ENCODE results near the gene ANGPTL2.
"Not testable (repeated sequence)": the region's sequence is repeated elsewhere in the genome, so short reads cannot be mapped to it uniquely, and the experiment has no call there.

The ANGPTL2 gene

DNA sequence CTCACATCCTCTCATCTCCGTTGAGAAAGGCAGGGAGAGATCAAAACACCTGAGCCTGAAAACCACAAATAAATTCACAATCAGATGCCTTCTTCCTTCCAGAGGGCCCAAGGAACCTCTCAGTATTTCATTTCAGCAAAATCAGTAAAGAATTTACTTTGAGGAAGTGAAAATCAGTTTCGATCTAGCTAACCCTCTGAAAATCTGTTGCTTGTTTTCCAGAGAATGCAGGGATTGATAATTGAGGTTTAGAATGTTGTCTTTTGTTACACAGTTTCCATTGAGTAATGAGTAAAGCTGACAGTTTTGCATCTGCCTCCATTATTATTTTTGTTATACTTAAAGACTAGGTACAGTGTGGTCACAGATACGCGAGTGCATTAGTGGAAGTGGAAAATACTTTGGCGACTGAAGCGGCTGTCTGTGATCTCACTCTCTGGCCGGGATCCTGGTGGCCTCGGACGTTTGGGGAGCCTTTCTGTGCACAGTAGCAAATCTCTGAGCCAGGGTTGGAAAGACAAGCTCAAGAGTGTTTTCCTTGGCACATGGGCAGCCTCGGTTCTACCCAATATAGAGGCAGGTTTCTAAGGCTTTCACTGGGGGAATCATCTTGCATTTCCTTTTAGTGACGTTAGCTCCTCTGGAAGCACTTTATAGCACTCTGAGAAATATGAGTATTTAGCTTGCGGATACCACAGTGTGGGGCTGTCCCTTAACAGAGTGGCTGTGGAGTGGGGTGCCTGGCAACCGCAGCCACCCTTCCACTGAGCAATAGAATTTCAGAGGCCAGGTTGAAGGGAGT, 32.2 kb upstream of the ANGPTL2 start:
- no peak for DNase-seq

GRCh38 chr9:127154003-127154389, 31.6 kb upstream of the ANGPTL2 start:
- no peak for DNase-seq

DNA sequence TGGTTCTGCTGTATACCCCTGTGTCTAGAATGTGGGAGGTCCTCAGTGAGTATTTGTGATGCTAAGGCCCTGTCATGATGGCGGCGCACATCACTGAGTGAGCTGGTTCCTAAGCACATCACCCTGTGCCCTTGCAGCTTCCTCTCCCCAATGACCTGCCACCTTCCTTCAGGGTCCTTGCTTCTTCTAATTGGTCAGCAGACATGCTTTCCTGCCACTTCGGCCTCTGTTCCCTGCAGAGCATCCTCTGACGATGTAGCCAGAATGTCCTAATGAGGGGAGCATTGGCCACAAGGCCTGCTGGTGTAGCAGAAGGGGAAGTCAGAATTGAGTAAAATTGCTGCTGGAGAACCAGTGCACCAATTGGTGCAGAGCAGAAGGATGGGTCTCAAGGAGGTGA, 31.1 kb upstream of the ANGPTL2 start:
- DNase-seq: no peak

GRCh38 chr9:127149463-127150390, 27.3 kb upstream of the ANGPTL2 start:
- no peak for DNase-seq

- no peak for DNase-seq
These were observed 26.6 kb upstream of the ANGPTL2 start for GRCh38 chr9:127149010-127149409.

DNA sequence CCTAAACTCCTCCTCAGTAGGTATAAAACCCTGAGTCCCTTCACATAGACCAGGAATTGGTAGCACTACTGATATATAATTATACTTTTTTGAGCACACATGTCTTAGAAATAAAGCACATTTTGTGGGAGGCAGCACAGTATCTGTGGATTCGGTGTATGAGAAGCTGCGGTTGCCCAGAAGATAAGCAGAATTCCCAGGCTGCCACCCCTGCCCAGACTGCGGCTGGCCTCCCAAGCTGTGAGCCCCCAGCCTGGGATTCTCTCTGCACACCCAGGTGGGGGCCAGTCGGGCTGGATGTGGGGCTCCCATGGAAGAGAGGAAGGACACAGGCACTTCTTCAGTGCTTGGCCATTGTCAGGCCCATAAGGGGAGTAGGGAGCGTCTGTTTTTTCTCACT, 25.6 kb upstream of the ANGPTL2 start:
- DNase-seq: no peak

DNA sequence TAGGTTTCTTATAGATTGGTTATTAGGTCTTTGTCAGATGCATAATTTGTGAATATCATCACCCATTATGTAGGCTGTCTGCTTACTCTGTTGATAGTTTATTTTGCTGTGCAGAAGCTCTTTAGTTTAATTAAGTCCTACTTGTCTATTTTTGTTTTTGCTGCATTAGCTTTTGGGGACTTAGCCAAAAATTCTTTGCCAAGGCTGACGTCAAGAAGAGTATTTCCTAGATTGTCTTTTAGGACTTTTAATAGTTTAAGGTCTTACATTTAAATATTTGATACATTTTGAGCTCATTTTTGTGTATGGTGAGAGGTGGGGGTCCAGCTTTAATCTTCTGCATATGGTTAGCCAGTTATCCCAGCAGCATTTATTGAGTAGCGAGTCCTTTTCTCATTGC, 24.8 kb upstream of the ANGPTL2 start:
- no peak for DNase-seq

GRCh38 chr9:127146841-127147240, 24.4 kb upstream of the ANGPTL2 start:
- not testable (repeated sequence) for DNase-seq

DNA sequence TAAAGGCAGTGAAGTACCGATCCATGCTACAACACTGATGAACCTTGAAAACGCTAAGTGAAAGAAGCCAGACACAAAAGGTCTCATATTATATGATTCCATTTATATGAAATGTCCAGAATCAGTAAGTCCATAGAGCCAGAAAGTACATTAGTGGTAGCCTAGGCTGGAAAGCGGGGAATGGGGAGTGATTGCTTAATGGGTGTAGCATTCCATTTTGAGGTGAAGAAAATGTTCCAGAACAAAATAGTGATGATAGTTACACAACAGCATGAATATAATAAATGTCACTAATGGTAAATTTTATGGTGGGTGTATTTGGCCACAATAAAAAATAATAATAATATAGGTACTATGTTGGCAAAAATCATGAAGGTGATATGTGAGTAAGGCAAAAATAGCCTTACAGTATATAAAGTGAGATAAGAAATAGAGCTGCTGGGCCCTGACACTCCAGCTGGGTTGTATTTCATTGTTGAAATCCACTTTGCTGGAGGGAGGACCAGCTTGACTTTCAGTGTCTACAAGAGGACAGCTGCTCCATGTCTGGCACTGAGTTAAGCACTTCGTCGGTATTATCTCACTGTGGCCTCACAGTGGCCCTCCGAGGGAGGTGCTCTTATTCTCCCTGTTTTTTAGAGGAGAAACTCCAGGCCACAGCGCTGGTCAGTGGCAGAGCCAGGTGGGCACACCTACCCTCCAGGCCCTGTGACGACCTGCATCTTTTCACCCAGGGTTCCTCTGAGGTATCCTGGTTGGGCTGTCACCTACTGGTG, 22.4 kb upstream of the ANGPTL2 start:
- DNase-seq: no peak

GRCh38 chr9:127143920-127144465, 21.6 kb upstream of the ANGPTL2 start:
- DNase-seq: no peak

- no peak for DNase-seq
These were observed 20.6 kb upstream of the ANGPTL2 start for GRCh38 chr9:127142931-127143464.

GRCh38 chr9:127142291-127142690, 19.9 kb upstream of the ANGPTL2 start:
- no peak for DNase-seq

- no peak for DNase-seq
These were observed 18.6 kb upstream of the ANGPTL2 start for GRCh38 chr9:127140842-127141675.

GRCh38 chr9:127140181-127140580, 17.7 kb upstream of the ANGPTL2 start:
- no peak for DNase-seq

- DNase-seq: no peak
These were observed 17.3 kb upstream of the ANGPTL2 start for GRCh38 chr9:127139775-127140174.

DNA sequence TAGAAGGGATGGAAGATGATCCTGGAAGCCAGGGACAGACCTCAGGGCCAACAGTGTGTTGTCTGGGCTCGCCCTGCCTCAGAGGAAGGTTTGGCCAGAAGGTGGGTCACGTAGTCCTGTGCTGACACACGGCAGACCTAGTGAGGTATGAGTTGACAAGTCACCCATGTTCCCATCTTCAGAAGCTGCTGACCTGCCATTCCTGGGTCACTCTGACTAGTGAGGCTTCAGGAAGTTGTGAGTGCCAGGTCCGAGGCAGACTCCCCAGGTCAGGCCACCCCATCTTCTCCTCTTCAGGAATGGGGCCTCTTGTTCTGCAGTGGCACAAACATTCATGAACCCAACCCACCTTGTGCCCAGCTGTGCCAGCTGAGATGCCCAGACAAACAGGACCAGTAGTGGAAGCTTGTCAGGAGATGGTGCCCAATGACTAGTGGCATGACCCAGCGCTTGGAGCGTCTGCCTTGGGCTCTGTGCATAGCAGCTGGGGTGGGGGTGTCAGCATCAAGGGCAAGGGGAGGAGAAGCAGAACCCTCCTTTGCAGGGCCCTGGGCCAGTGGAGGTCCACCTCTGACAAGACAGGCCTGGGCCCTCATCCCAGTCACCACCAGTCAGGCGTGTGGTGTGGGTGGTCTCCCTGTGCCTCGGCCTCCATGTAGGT, 16.8 kb upstream of the ANGPTL2 start:
- DNase-seq: no peak

DNA sequence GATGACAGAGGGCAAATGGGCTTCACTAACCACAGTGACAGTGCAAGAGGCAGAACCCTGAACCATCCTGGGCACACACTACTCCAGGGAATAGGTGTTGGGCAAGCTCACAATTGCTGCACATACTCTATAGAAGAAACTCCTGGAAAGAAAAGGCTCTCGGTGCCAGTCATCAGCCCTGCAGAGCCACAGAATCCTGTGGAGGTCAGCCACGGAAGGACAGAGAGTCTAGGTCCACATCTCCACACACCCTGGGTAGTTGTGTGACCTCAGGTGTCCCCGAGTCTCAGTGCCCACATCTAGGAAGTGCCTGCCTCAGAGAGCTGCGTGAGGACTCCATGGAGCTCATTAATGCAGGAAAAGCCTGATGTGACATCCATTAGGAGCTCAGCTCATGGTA, 16.0 kb upstream of the ANGPTL2 start:
- DNase-seq: no peak

DNA sequence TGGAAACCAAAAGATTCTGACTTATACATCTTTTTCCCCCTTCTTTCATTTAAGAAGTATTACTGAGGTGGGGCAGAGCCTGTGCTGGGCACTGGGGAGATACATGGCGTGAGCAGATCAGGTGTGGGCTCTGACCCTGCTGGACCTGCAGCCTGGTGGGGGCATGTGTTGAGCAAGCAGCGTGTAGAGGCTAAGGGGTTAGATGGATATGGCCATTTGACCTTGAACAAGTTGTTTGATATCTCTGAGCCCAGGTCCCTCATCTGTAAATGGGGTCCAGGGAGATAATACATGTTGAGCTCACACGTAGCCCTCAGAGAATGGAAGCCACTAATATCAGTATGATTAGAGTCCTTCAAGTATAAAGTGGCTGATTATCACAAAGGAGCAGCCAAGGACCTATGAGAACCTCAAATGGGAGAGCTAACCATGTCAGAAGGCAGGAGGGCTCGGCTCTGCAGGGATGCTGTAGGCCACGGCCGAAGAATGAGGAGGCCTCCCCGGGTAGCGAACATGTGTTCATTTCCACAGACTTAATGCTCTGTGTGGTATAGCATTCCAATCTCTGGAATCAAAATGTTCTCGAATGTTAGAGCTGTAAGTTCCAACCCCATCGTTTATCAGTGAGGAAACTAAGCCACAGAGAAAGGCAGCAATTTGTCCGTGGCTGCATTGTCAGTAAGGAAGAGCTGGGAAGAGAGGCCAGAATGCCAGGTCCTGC, 15.4 kb upstream of the ANGPTL2 start:
- no peak for DNase-seq

DNA sequence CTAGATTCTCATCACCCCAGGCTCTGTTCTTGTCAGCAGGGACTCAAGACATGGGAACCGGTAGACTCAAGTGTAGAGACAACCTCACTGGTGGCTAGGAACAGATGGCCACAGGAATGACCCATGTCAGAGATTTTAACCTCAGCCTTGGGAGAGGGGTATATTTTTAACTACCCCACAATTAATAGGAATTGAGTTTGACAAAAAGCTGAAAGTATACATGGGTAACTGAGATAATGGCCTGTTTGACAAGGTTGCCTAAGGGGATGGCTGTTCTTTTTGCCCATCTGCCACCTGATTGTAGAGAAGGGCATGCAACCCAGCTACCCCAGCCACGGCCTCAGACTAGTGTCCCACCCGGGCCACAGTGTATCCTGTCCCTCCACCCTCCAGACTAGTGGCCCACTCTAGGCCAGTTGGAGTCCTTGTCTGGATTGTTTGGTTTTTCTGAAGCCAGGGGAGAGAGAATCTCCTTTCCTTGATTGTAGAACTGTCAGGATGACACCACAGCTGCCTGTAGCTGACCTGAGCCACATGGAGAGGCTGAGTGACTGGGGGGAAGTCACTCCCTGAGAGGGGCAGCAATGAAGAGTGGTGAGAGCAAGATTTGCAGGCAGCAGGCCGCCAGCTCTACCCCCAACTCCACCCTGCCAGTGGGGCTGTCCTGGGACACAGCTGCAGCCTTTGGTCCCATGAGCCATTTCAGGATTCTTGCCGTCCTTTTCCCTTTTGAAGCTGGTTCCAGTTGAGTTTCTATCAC, 14.6 kb upstream of the ANGPTL2 start:
- DNase-seq: no peak
